ENCODE data around the gene ILK. TPM values are rescaled to one million over a fixed set of nuclear protein-coding genes. Genes with fewer than 3 reads are reported as not detected.

ILK gene
- total RNA-seq = 218 and 255 TPM in 2 replicates

DNA sequence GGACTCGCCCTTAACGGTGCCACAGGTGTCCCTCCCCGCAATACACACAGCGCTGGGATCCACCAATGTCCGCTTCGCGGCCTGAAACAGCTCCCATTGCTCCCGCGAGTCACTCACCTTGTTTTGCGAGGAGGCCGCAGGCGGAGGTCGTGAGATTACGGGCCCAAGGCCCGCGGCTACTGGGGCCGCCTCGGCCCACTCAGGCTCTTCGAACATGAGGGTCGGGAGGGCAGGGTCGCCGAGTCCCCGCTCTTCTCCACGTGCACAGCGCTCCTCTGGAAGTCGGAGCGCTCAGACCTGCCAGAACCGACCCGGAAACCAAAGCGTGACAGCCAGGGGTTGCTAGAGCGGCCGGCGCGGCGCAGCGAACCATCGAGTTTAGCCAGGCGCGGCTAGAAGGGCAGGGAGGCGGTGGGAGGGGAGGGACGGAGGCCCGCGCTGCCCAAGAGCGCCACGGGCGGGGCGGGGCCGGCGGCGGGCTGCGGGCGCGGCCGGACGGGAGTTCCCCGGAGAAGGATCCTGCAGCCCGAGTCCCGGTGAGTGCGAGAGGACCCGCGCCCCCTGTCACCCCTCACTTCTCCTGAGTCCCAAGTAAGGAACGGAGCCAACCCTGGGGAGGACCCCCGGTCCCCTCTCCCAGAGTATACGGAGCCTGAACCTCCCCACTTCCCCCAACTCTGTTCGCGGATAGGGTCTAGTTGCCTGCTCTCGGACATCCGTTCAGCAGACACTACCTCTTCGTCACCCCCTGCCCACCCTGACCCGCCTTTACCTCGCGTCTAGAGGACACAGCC is at the start of gene ILK, which contains the start of gene RRP8:
Gene ILK (plus strand): TSS at position 488 of the 794 bp plus-strand sequence. CDS start 498 bp downstream, outside the sequence.
Gene RRP8 (minus strand): TSS at position 330 of the 794 bp plus-strand sequence. CDS start 114 bp downstream, at position 216.

DNA sequence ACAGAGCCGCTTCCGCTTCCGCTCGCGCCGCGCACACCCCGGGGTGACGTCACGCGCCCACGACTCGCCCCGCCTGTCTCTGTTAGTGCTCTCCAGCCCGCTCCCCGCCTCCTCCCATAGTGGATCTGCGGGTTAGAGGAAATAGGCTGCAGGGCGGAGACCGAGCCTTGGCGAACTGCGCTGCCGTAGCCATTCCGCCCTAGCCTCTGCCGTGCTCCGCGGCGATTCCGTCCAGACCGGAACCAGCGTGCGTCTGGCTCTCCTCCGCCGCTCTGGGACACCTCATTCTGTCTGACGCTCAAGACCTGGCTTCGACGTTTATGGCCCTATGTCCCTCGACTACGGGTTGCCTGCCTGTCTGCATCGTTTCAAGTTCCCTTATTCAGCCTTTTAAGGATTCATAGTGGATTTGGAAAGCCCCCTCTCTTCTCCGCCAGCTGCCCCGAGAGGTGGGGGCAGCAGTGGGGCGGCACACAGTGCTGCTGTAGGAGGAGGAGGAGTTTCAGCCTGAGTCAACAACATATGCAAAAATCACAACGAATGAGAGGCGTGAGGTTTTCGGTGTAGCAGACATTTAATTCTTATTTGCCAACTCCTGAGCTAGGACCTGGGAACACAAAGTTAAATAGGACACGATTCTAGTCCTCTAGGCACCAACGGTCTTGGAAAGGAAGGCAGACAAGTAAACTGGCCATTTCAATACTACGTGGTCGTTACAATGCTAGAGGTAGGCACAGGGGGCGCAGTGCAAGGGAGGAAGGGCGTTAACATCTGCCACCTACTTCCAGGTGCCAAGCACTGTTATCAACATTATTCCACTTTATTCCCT is 8.9 kb downstream of the ILK start, which contains the start of gene TAF10:
Gene TAF10 (minus strand): TSS at position 4 of the 829 bp plus-strand sequence. CDS start 27 bp downstream, outside the sequence.

DNA sequence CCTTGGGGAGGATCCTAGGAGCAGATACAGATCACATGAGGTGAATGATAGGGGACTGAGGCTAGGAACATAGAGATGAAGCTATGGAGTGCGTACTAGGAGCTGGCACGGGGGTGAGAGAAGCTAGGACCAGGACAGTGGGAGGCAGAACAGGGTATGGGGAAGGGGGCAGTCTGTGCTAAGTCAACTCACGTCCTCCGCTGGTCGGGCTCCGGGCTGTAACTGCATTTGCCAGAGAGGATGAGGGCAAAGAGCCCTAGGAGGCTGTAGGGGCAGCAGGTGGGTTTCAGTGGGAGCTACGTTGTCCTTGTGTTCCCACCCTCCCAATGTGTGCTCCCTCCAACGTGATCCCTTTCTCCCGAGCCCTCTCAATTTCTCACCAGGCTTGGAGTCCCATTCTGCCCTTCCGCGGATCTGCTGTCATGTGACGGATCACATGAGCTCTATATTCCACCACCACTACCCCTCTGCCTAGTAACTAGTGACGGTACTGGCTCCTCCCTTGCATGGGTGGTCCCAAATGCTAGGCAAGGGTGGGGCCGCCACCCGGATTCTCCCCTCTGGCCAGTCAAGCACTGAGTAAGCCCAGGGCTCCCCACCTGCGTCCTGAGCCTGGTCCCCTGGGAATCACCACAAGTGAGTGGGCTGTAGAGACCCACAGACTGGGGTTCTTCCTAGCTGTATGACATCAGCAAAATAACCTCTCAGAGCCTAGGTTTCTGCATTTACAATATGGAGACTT is 15.6 kb downstream of the ILK start, which contains the start of gene TPP1:
Gene TPP1 (minus strand): TSS at position 419 of the 742 bp plus-strand sequence. CDS start 22 bp downstream, at position 397.

DNA sequence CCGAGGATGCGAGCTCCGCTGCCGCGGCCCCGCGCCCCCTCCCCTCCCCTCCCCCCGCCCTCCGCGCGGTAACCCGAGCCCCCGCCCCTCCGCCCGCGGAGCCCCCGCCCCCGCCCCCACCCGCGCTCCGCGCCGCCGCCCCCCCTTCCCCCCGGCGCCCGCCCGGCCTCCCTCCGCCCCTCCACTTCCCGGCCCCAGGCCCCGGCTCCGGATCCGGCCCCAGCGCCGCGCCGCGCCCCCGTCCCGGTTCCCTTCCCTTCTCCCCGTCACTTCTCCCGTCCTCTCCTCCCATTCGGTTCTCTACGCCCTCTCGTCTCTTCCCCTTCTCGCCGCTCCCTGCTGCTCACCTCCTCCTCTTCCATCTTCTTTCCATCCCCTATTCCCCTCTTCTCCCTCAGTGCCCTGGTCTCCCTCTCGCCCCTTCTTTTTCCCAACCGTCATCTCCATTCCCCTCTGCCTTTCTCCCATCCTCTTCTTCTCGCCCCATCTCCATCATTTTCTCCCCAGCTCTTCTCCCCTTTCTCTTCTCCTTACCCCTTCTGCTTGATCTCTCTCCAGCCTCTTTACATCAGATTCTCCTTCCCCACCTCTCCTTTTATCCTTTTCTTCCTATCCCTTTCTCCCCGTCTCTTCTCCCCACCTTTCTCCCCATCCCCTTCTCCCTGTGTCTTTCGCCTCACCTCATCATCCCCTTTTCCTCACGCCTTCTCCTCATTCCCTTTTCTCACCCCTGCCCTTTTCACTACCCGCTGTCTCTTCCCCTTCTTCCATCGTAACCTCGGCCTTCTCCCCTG is 52.4 kb downstream of the ILK start, which contains the start of gene DCHS1:
Gene DCHS1 (minus strand): TSS at position 20 of the 794 bp plus-strand sequence. CDS start 14,196 bp downstream, outside the sequence.

Other genes with a start within 250 kb of the ILK start
- gene SMPD1, start 213.3 kb upstream of the ILK start, total RNA-seq = 91.4 and 111 TPM in 2 replicates
- gene APBB1, start 184.7 kb upstream of the ILK start, total RNA-seq = 41.9 and 50.6 TPM in 2 replicates
- 0.78 and 0.92 TPM in 2 replicates for gene HPX, start 162.8 kb upstream of the ILK start, total RNA-seq
- 40.8 and 53.7 TPM in 2 replicates for gene TRIM3, start 129.8 kb upstream of the ILK start, total RNA-seq
- gene ARFIP2, start 122.4 kb upstream of the ILK start, total RNA-seq = 49.1 and 51.6 TPM in 2 replicates
- 34.3 and 36.7 TPM in 2 replicates for gene TIMM10B, start 122.3 kb upstream of the ILK start, total RNA-seq
- gene DNHD1, start 106.5 kb upstream of the ILK start, total RNA-seq = 9.0 and 10.7 TPM in 2 replicates
- 10.7 and 12.5 TPM in 2 replicates for gene RRP8, start 158 bp upstream of the ILK start, total RNA-seq
- 39.7 and 58.8 TPM in 2 replicates for gene TAF10, start 8.4 kb downstream of the ILK start, total RNA-seq
- 294 and 429 TPM in 2 replicates for gene TPP1, start 15.6 kb downstream of the ILK start, total RNA-seq
- 6.6 and 52.4 TPM in 2 replicates for gene DCHS1, start 52.0 kb downstream of the ILK start, total RNA-seq
- gene MRPL17, start 79.6 kb downstream of the ILK start, total RNA-seq = 49.8 and 61.2 TPM in 2 replicates
- gene OR2AG2, start 168.2 kb downstream of the ILK start, total RNA-seq = 0.10 and 0.13 TPM in 2 replicates
- gene OR2AG1, start 179.2 kb downstream of the ILK start, total RNA-seq = not detected in 2 replicates
- gene OR6A2, start 195.9 kb downstream of the ILK start, total RNA-seq = 0.13 and 0.26 TPM in 2 replicates
- not detected in 2 replicates for gene OR10A5, start 241.9 kb downstream of the ILK start, total RNA-seq

Measured in smooth muscle cell of the pulmonary artery (primary cell).